Measurements from ENCODE around the gene TMEM182.

TMEM182 gene

GRCh38 chr2:102801858-102802699 is 40.2 kb downstream of the TMEM182 start:
- no peak for DNase-seq (ENCODE audit: low read depth)

- no peak for DNase-seq (ENCODE audit: low read depth)
These were observed 41.4 kb downstream of the TMEM182 start for GRCh38 chr2:102803041-102803896.

GRCh38 chr2:102803897-102804217 is 42.0 kb downstream of the TMEM182 start:
- DNase-seq (ENCODE audit: low read depth), result no peak

- no peak for DNase-seq (ENCODE audit: low read depth)
These were observed 44.5 kb downstream of the TMEM182 start for GRCh38 chr2:102806250-102806837.

- DNase-seq (ENCODE audit: low read depth), result no peak
These were observed 47.7 kb downstream of the TMEM182 start for GRCh38 chr2:102809291-102810189.

- no peak for DNase-seq (ENCODE audit: low read depth)
These were observed 53.5 kb downstream of the TMEM182 start for GRCh38 chr2:102815285-102815684.

- no peak for DNase-seq (ENCODE audit: low read depth)
These were observed 65.1 kb downstream of the TMEM182 start for GRCh38 chr2:102826904-102827303.

- DNase-seq (ENCODE audit: low read depth), result no peak
These were observed 71.0 kb downstream of the TMEM182 start for GRCh38 chr2:102832789-102833188.

- DNase-seq (ENCODE audit: low read depth), result no peak
These were observed 72.9 kb downstream of the TMEM182 start for GRCh38 chr2:102834523-102835273.

GRCh38 chr2:102837626-102838198 is 75.9 kb downstream of the TMEM182 start:
- no peak for DNase-seq (ENCODE audit: low read depth)

- DNase-seq (ENCODE audit: low read depth), result no peak
These were observed 78.0 kb downstream of the TMEM182 start for GRCh38 chr2:102839668-102840388.

GRCh38 chr2:102841107-102841840 is 79.4 kb downstream of the TMEM182 start:
- no peak for DNase-seq (ENCODE audit: low read depth)

GRCh38 chr2:102843764-102844443 is 82.1 kb downstream of the TMEM182 start:
- no peak for DNase-seq (ENCODE audit: low read depth)

- no peak for DNase-seq (ENCODE audit: low read depth)
These were observed 83.1 kb downstream of the TMEM182 start for GRCh38 chr2:102844911-102845310.

- no peak for DNase-seq (ENCODE audit: low read depth)
These were observed 86.6 kb downstream of the TMEM182 start for GRCh38 chr2:102848366-102848839.

GRCh38 chr2:102850888-102851287 is 89.1 kb downstream of the TMEM182 start:
- no peak for DNase-seq (ENCODE audit: low read depth)

- DNase-seq (ENCODE audit: low read depth), result no peak
These were observed 91.0 kb downstream of the TMEM182 start for GRCh38 chr2:102852867-102853266.
